Right lung (tissue), 5 donors: Measurements from ENCODE around the gene POLG. TPM values are rescaled to one million over a fixed set of nuclear protein-coding genes. Genes with fewer than 3 reads are reported as not detected.
A peak's percentile ranks its signal among the peaks of the same experiment; 100 is the strongest.

ENCODE experiments used
- DNase-seq, 2 donors: peaks; one replicate each; pipeline ENCODE4 v3.0.0-alpha.2; 2013
- polyA plus RNA-seq, 5 donors: library from polyadenylated mRNA; unstranded; fragments of 120-200 nt; gene quantifications; one replicate each; pipeline versions ENCODE4 v1.2.1 to v1.2.3, GENCODE V29; 2013; ENCODE audit warnings: inconsistent platforms in 1 of 5, low replicate concordance in 1 of 5; ENCODE audit not compliant: insufficient read length in 5 of 5, insufficient read depth in 1 of 5

Gene POLG
- polyA plus RNA-seq, 5 donors: 45.6 to 57.2 (median 53.7) TPM

- DNase-seq: no peak
Measured at GRCh38 chr15:89371228-89372044, 36.8 kb upstream of the POLG start.

- DNase-seq: no peak
Measured at GRCh38 chr15:89370978-89371227, 36.3 kb upstream of the POLG start.

DNA sequence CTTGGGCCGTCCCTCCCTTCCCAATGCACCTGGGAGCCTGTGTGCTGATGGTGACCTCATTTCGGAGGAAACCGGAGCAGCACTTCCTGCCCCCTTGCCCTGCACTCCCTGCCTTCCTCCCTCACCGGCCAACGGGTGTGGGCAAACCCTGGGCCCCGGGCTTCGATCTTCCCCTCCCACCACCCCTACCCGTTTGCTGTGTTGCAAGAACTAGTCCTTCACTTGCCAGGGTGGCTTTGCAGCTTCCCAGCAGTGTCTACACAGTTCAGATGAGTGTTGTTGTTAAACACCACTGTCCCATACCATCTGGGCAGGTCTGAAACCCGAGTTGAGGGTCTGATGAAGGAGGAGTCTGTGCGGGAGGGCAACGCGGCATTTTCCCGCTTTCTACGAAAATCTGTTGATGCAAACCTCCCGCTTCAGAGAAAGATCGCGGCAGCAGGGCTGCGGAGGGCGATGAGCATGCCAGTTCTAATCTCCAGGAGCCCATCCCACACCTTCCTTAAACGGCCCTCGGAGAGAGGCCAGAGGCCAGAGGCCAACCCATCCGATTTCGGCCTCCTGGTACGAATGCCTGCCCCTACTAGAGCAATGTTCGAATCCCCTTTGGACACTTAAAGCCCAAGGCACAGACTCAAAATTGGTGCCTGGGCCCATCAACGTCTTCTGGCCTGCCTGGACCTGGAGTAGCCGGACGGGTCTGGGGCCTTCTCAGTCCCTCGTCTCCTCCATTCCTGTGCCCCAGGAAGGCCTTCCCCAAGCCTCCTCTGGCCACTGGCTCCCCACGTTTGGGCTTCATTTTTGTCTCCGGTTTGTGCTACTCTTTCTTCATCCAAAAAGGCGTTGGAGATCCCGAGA, 35.7 kb upstream of the POLG start:
- DNase-seq: no peak

GRCh38 chr15:89369341-89369947, 34.8 kb upstream of the POLG start:
- no peak for DNase-seq

DNA sequence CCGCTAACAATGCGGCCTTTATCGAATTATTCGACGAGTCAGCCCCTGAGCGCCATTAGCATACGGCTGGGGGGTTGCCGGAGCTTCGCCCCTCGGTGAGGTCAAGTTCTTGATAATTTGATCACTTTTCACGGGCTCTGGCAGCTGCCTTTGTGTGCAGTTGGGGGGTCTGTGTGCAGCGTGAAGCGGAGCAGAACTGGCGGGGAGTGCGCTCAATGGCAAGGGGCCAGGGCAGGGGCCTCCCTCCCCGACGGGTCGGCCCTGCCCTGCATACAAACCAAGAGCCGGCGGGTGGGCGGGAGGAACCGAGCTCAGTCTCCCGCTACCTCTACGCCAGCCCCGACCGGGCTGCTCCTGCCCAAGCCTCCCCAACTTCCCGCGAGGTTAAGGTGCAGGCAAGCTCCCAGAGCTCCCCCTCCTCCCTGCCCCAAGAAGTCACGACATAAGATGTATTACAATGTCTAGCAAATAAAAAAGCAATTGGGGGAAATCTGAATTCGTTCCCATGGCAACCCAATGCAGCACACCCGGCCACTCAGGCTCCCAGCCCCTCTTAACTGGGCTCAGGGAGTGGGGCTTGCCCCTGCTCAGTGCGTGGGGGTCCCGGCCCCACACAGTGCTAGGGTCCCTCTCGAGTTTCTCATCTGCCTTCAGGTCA, 34.1 kb upstream of the POLG start:
- DNase-seq: no peak

GRCh38 chr15:89367485-89368451, 33.1 kb upstream of the POLG start:
- no peak for DNase-seq

DNA sequence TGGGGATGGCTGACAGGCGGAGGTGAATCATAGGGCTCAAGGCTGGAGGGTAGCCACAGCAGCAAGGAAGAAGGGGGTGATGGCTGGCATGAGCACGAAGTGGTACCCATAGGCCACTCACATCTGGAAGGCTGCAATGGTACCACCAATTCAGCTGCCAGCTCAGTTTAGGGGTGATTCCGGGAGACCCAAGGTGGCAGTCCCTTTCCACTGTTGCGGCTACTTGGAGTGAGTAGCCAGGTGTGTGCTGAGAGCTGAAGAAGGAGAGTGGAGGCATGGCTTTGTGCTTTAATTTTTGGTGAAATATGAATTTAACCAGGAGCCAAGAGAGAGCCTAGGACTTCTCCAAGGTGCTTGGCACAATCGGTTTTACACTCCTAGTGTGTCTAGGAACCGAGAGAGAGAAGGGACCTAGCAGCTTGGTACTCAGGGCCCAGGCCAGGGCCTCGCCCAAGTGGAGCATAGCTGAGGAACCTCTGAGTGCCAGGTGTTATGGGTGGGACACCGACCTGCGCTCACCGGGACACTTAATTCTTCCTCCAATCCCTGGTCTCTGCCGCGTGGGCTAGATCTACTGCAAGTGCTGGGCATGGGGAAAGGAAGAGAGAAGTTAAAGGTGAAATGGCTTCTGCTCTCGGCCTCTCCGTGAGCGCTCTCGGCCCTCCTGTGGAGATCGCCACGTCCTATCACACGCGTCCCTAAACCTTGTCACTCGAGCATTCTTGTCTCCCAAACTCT, 32.2 kb upstream of the POLG start:
- DNase-seq: no peak

- no peak for DNase-seq
Measured at GRCh38 chr15:89365462-89366065, 30.9 kb upstream of the POLG start.

DNA sequence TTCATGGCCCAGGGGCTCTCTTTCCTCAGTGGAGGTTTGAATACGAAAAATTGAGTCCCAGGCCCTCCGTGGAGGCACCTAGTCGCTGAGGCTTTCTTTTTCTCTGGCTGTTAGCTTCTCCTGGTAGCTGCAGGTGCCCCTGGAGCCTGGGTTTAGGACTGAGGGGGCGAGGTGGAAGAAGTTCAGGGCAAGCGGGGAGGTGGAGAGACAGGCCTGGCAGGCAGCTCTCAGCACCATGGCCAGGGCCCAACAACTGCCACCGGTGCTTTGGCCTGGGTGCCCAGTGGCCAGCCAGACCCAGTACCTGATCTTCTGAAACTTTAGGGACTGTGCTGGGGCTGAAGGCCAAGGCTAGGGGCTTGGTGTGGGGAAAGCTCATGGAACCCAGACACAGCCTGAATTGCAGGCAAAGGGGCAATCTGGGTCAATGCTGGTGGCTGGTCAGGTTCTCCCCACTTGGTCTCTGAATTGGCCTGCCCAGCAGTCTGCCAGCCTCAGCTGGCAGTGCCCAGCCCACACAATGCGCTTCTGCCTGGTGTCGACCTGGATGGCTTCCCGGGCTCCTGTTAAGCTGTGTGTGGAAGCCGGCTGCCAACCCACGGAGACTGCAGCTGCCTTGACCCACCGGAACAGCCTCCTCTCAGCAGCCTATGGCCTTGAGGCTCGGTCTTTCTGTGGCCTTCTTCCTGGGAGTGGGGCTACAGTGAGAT, 30.3 kb upstream of the POLG start:
- no peak for DNase-seq

GRCh38 chr15:89364341-89364740, 29.7 kb upstream of the POLG start:
- no peak for DNase-seq

DNA sequence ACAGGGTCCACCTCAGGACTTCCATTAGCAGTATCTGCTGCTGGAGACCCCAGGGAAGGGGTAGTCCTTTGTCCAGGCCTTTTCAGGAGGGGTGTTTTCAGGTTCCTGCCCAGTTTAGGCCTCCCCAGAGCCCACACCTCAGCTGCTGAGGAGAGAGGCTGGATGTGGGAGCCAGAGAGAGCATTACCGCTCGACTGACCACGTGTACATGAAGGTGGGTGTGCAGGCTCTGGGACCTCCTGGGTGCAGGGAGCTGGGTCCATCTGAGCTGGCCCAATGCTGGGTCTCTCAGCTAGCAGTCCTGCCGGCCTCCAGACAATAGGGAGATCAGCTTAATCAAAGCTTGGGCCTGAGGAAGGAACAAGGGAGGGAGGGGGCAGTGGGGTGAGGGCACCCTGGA, 29.1 kb upstream of the POLG start:
- DNase-seq: no peak

GRCh38 chr15:89363133-89363532, 28.5 kb upstream of the POLG start:
- no peak for DNase-seq

DNA sequence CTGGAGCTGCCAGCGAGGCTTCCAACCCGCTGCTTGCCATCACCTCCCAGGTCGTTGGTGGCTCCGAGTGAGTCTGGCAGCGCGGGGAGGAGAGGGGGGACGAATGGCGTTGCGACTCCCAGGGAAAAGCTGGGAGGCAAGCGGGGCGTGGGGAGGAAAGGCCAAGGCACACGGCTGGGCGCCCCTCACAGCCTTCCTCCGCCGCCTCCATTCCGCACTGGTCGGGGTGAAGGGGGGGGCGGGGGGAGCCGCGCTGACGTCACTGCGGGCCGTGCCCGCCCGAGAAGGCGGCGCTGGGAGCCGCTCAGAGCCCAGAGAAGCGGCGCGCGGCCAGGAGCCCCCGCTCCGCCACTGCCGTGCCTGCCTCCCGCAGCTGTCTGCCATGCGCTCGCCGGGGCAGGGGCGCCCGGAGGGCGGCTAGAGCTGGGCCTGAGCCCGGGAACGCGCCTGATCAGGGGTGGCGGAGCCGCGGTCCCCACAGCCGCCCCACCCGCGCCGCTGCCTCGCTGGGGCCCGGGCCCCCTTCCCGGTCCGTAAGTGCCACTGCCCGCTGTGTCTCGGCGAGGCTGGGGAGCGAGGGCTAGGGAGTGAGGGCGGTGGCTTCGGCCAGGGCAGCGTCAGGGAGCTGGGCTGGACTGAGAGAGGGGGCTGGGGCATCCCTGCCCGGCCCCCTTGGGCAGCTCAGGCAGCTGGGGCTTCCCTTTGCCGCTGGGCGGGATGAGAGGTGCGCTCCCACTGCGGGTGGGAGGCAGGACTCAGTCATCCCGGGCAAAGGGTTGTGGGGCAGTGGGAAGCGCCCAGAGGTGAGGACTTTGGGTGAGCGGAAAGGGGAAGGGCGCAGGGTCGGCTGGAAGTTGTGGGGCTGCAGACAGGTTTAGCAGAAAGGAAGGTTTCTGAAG, 27.8 kb upstream of the POLG start:
- no peak for DNase-seq

DNA sequence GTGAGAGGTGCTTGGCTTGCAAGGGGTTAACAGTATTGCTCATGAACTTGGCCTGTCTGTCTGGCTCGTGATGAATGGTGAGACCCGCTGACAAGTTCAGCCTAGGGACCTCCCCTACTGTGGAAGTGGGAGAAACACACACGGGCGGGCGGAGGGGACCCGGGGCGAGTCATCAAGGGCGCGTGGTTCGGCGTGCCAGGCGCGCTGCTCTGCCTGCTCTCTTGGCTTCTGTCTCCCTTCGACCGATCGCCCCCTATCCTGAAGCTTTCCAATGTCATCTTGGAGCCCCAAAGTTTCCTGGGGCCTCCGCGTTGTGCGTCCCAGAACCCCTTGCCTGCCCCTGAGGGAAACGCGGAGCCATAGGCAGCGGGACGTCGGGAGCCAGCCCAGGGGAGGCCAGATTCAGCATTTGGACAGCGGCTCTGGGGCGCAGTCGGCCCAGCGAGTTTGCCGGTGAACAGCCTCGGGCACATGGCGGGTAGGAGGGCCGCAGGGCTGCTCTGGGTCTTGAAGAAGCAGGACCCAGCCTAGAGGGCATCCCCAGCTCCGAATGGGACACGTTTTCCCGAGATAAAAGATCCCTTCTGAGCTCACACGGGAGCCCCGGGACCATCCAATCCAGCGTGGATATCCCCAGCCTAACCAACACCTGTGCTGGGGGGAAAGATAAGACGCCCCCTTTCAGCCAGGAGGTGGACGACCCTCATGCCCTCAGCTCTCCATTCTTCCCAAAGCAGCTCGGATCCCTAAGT, 27.0 kb upstream of the POLG start:
- peak; percentile 63 to 72 for DNase-seq

DNA sequence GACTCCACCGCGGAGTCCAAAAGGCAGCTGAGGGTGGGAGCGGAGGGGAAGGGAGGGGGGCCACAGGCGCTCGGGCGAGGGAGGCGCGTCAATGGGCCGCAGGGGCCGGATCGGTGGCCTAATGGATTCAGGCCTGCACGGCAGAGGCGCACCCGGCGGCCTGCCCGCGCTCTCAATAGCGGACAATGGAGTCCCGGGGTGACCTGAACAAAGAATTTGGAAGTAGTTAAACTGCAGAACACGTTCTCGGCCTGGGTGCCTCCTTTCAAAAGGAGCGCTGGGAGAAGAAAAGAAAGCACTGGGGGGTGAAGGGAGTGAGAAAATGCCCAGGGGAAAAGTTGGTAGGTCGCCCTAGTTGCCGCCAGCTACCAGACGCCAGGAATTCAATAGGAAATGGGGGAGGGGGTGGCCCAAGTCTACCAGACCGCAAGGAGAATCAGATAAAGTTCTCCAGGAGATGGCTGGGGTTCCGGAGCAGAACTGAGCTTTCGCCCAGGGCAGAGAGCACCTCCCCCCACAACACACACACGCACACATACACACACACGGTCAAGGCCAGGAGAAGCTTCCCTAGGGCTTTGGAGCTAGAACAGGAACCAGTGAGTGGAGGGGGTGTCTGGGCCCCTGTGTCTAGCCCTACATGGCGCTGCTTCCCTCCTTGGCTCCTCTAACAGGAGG, 25.8 kb upstream of the POLG start:
- no peak for DNase-seq

- DNase-seq: no peak
Measured at GRCh38 chr15:89359471-89360293, 25.1 kb upstream of the POLG start.
